Posterior cingulate gyrus (tissue), 11 donors: ENCODE results near the gene ZSWIM8.
"Not testable (repeated sequence)": the region's sequence is repeated elsewhere in the genome, so short reads cannot be mapped to it uniquely, and the experiment has no call there.

Source experiments
- DNase-seq, 10 donors: peaks; one replicate each; pipeline versions ENCODE4 v3.0.0 to v3.0.0-alpha.2; 2020 to 2021; ENCODE audit warnings: mixed read lengths in 3 of 10
- intact Hi-C: fragments of 100-400 bp; cut with DNase I; formaldehyde crosslinking; loops from one replicate; pipeline ENCODE4 v1.15.1; 2023

Gene ZSWIM8

GRCh38 chr10:73773152-73773879 lies 12.1 kb upstream of the ZSWIM8 start:
- intact Hi-C loops: no loop called here
- DNase-seq: peak in 3 of 10 donors; percentile 10 to 79 (median 23)

DNA sequence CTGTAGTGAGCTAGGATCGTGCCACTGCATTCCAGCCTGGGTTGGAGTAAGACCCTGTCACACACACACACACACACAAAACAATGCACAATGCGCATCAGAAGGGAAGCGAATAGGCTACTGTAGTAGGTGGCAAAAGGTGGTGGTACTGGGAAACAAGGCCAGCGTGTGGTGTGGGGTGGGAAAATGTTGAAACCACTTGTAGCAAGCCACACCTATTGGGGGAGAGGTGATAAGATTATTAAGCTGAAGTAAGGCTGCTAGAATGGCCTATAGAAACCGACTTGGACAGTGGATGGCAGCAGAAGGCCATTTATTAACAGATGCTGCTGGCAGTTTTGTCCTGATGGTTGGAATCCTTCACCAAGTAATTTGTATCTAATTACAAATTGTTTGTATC lies 10.8 kb upstream of the ZSWIM8 start:
- intact Hi-C loops: no loop called here
- no peak for DNase-seq

- intact Hi-C loops: no loop called here
- DNase-seq: no peak
Measured at GRCh38 chr10:73779018-73779417, 6.4 kb upstream of the ZSWIM8 start.

DNA sequence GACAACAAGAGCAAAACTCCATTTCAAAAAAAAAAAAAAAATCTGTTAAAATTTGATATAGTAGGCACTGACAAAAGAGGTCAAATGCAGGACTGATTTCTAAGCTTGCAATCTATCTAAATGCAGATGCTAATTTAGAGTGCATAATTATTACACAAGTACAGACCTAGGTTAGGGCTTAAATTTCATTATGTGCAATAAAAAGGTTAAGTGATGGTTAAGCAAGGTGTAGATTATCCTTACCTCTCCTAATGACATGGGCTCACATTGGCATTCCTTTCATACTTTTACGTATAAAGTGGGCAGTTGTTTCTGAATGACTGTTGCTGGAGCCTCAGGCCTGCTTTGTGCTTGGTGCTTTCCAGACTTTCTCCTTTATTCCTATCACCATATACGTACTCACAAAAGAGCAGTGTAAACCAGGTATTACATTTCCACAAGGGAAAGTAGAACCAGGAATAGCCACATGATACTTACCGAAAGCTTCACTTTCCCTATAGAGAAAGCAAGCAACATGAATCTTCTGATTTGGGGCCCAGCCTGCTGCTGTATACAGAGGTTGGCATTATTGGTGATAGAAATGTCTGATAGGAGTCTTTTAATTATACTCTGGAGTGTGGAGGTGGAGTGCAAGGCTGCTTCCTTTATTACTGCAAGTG lies 5.7 kb upstream of the ZSWIM8 start:
- DNase-seq: no peak
- intact Hi-C loops: no loop called here

DNA sequence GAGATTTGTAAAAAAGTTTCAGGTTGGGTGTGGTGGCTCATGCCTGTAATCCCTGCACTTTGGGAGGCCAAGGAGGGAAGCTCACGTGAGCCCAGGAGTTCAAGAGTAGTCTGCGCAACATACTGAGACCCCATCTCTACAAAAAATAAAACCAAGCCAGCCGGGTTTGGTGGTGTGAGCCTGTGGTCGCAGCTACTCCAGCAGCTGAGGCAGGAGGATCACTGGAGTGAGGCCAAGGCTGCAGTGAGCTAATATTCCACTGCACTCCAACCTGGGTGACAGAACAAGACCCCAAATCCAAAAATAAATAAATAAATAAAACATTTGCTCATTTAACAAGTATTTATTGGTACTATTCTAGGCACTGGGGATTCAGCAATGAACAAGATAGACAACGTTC lies 5.1 kb upstream of the ZSWIM8 start:
- DNase-seq: no peak
- intact Hi-C loops: no loop called here

DNA sequence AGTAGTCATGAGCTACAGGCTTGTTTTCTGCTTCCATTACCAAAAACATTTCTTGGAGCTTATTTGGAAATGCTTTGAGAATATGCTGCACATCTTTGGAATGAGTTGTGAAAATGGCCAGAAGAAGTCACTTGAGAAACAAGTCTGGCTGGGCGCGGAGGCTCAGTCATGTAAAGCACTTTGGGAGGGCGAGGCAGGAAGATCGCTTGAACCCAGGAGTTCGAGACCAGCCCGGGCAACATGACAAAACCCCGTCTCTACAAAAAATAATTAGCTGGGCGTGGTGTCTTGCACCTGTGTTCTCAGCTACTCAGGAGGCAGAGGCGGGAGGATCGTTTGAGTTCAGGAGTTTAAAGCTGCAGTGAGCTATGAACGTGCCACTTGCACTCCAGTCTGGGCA lies 4.4 kb upstream of the ZSWIM8 start:
- intact Hi-C loops: no loop called here
- DNase-seq: no peak

DNA sequence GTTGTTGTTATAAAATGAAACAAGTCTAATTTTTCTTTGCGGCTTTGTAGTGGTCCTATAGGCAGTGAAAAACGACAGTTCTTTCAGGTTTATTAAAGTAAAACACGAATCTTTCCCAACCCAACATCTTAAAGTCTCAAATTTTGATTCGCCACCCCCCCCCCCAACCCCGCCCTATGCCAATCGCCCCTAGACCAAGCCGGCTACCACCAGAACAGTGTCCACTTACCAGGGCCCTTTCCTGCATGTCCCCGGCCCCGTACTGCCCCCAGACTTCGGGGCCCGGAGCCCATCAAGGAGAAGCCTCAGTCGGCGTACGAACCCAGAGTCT lies 3.9 kb upstream of the ZSWIM8 start:
- no peak for DNase-seq
- intact Hi-C loops: no loop called here

GRCh38 chr10:73781879-73782748 lies 3.3 kb upstream of the ZSWIM8 start, which contains the start of gene CHCHD1:
Gene CHCHD1 (plus strand): TSS chr10:73782048. CDS start chr10:73782076, 28 bp downstream.
- intact Hi-C loops: no loop called here
- peak; percentile 89 to 99 (median 95) for DNase-seq

- intact Hi-C loops: no loop called here
- DNase-seq: no peak
Measured at GRCh38 chr10:73782749-73783085, 2.7 kb upstream of the ZSWIM8 start.

GRCh38 chr10:73785721-73786511 lies 510 bp downstream of the ZSWIM8 start:
- peak in 2 of 10 donors; percentile 70 to 83 for DNase-seq

GRCh38 chr10:73786512-73786885 lies 1.1 kb downstream of the ZSWIM8 start:
- DNase-seq: no peak
- intact Hi-C loops: no loop called here

More at GRCh38 chr10:73785721-73786511, 510 bp downstream of the ZSWIM8 start:
- intact Hi-C loops: loop anchor here (1.0 kb wide), 1 partner anchor 25 kb away; the partner anchor contains the start of gene NDST2

DNA sequence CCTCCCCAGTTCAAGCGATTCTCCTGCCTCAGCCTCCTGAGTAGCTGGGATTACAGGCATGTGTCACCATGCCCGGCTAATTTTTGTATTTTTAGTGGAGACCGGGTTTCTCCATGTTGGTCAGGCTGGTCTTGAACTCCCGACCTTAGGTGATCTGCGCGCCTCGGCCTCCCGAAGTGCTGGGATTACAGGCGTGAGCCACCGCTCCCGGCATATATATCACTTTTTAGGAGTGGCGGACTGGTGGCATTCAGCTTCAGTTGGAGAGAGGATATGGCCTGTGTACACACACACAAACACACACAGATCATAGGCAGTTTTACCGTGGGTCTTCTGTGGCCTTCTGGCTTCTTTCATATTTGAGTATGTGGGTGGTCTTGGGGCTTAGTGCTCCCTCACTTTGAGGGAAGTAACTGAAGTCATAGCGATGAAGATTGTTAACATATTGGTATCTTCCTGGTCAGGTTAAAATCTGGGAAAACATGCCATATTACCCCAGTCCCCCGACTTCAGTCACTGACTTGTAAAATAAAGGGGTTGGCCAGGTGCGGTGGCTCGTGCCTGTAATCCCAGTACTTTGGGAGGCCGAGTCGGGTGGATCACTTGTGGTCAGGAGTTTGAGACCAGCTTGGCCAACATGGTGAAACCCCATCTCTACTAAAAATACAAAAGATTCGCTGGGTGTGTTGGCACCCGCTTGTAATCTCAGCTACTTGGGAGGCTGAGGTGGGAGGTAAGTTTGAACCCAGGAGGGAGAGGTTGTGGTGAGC lies 1.8 kb downstream of the ZSWIM8 start:
- DNase-seq, intact Hi-C loops: not testable (repeated sequence)

DNA sequence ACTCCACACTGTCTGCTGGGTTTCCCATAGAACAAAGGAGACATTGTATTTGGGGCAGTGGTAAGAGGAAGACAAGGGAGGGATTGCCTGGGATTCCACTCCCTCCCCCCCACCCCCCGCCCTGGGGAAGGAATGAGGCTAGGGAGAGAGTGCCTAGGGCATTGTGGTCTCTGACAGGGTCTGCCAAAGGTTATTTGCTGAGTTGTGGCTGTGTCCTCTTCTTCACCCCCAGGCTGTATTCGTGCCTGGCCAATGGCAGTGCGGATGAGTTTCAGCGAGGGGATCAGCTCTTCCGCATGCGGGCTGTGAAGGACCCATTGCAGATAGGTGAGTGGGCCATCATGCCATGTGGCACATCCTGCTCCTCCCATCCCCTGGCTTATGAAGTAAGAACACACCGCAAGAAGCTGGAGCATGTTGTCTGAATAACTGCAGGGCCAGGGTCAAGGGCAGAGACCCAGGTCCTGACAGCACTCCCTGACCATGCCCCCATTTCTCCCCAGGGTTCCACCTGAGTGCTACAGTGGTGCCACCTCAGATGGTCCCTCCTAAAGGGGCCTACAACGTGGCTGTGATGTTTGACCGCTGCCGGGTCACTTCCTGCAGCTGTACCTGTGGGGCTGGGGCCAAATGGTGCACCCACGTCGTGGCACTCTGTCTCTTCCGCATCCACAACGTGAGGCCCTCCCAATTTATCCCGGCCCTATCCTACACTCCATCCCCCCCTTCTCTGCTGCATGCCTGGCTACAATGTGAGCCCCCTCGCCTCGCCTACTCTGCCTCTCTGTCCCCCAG lies 3.7 kb downstream of the ZSWIM8 start:
- DNase-seq: no peak
- intact Hi-C loops: no loop called here

GRCh38 chr10:73789659-73790055 lies 4.3 kb downstream of the ZSWIM8 start:
- no peak for DNase-seq
- intact Hi-C loops: no loop called here

GRCh38 chr10:73790886-73791625 lies 5.7 kb downstream of the ZSWIM8 start:
- DNase-seq: no peak
- intact Hi-C loops: no loop called here

- intact Hi-C loops: no loop called here
- no peak for DNase-seq
Measured at GRCh38 chr10:73791871-73792400, 6.5 kb downstream of the ZSWIM8 start.

DNA sequence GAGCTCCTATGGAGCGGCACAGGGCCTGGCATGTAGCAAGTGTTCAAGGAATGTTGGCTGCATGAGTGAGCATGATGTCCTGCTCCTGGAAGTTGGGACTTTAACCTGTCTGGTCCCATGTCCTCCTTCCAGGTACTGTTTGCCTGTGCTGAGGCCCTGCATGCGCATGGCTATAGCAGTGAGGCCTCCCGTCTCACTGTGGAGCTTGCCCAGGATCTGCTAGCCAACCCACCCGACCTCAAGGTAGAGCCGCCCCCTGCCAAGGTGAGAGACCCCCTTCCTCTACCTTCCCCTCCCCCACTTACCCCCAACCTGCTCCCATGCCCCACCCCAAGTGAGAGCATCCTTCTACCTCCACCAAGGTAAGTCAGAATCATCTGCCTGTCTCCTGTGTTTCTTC lies 8.1 kb downstream of the ZSWIM8 start:
- intact Hi-C loops: no loop called here
- DNase-seq: no peak

- intact Hi-C loops: not testable (repeated sequence)
Measured at GRCh38 chr10:73795491-73795890, 10.1 kb downstream of the ZSWIM8 start.

More at GRCh38 chr10:73795491-73795890, 10.1 kb downstream of the ZSWIM8 start:
- DNase-seq: not testable (repeated sequence)
